OCI-LY3 (cell line): ENCODE results near the gene ATP1A4.

Experiments used
- H2AFZ ChIP-seq: fragments of 200-600, 300-600 bp; shearing (Covaris generic); 2 replicates; pipeline ENCODE4 v1.6.0; 2014; ENCODE audit warnings: antibody characterized with exemption, low read depth, low read length
- H3K27ac ChIP-seq: fragments of 200-600, 300-600 bp; sonication (generic); 2 replicates; pipeline ENCODE4 v1.5.1; 2014; ENCODE audit warnings: mild to moderate bottlenecking, low read length, moderate library complexity, mixed read lengths
- H3K27me3 ChIP-seq: fragments of 200-600, 300-600 bp; sonication (generic); 2 replicates; pipeline ENCODE4 v1.6.1; 2014; ENCODE audit warnings: low read depth, low read length, mixed read lengths
- H3K36me3 ChIP-seq: fragments of 200-600, 300-600 bp; sonication (generic); replicated peaks from 2 replicates; pipeline ENCODE3; 2014; ENCODE audit warnings: low read depth, low read length, mixed read lengths
- H3K4me1 ChIP-seq: fragments of 300-600, 200-600 bp; sonication (generic); 2 replicates; pipeline ENCODE4 v1.6.1; 2014; ENCODE audit warnings: low read length, mixed read lengths
- H3K4me2 ChIP-seq: fragments of 200-600, 300-600 bp; sonication (generic); 2 replicates; pipeline ENCODE4 v1.6.1; 2014; ENCODE audit warnings: low read length, mixed read lengths
- H3K4me3 ChIP-seq: fragments of 300-600, 200-600 bp; sonication (generic); 2 replicates; pipeline ENCODE4 v1.5.1; 2014; ENCODE audit warnings: antibody characterized with exemption, mild to moderate bottlenecking, low read length, moderate library complexity
- H3K79me2 ChIP-seq: fragments of 300-600, 200-600 bp; shearing (Covaris generic); 2 replicates; pipeline ENCODE4 v1.6.1; 2014; ENCODE audit warnings: mild to moderate bottlenecking, low read length, mixed read lengths
- H3K9ac ChIP-seq: fragments of 300-600, 200-600 bp; shearing (Covaris generic); 2 replicates; pipeline ENCODE4 v1.6.0; 2014; ENCODE audit warnings: mild to moderate bottlenecking, low read length, moderate library complexity
- H3K9me3 ChIP-seq: fragments of 200-600, 300-600 bp; shearing (Covaris generic); 2 replicates; pipeline ENCODE4 v1.6.1; 2014; ENCODE audit warnings: low read length, mixed read lengths; ENCODE audit not compliant: insufficient read depth
- H4K20me1 ChIP-seq: fragments of 200-600, 300-600 bp; sonication (generic); 2 replicates; pipeline ENCODE4 v1.6.1; 2016; ENCODE audit warnings: low read length, mixed read lengths; ENCODE audit not compliant: insufficient read depth
- EZH2phosphoT487 ChIP-seq: fragments of 200-600 bp; shearing (Covaris generic); IDR thresholded peaks from 2 replicates; pipeline ENCODE4 v1.6.1; 2018; ENCODE audit warnings: antibody characterized with exemption, mixed run types, low read depth
- TF ChIP-seq, protein P1 (sequence below): fragments of 200-600, 300-600 bp; sonication (generic); IDR thresholded peaks from 2 replicates; pipeline ENCODE4 v1.5.1; 2014; ENCODE audit warnings: antibody characterized with exemption, low read length, low read depth

The ATP1A4 gene

DNA sequence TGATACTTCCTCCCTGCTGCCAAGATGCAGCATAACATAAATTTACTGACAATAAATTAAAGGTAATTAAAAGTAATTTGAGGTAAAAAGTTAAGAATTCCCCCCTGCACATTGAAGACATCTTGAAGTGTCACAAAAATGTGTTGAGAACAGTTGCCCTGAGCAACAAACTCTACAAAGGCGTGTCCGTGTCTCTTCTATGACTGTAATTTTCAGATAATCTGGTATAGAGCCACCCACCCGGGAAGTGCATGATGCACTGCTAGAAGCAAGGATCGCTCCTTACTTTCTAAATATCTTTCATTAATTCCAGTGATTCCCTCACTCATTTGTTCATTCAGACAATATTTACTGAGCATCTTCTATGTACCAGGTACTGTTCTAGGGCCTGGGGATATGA lies 27.9 kb downstream of the ATP1A4 start:
- TF ChIP-seq, protein P1, sequence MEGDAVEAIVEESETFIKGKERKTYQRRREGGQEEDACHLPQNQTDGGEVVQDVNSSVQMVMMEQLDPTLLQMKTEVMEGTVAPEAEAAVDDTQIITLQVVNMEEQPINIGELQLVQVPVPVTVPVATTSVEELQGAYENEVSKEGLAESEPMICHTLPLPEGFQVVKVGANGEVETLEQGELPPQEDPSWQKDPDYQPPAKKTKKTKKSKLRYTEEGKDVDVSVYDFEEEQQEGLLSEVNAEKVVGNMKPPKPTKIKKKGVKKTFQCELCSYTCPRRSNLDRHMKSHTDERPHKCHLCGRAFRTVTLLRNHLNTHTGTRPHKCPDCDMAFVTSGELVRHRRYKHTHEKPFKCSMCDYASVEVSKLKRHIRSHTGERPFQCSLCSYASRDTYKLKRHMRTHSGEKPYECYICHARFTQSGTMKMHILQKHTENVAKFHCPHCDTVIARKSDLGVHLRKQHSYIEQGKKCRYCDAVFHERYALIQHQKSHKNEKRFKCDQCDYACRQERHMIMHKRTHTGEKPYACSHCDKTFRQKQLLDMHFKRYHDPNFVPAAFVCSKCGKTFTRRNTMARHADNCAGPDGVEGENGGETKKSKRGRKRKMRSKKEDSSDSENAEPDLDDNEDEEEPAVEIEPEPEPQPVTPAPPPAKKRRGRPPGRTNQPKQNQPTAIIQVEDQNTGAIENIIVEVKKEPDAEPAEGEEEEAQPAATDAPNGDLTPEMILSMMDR: no peak
- H3K4me1 ChIP-seq: peaks cover 11% of the 10 kb centered on the region; the same call in 1 of the 2 replicates
- H3K36me3 ChIP-seq: no peaks in the 10 kb centered on the region
- H3K4me2 ChIP-seq: no peak overlapping the region
- no peaks in the 10 kb centered on the region for H3K79me2 ChIP-seq
- H3K9me3 ChIP-seq: no peaks in the 10 kb centered on the region
- no peaks in the 10 kb centered on the region for H4K20me1 ChIP-seq
- peaks cover 35% of the 10 kb centered on the region for H3K27me3 ChIP-seq
- H3K27ac ChIP-seq: no peak overlapping the region
- no peak overlapping the region for H2AFZ ChIP-seq
- H3K4me3 ChIP-seq: no peak overlapping the region
- no peak overlapping the region for H3K9ac ChIP-seq

DNA sequence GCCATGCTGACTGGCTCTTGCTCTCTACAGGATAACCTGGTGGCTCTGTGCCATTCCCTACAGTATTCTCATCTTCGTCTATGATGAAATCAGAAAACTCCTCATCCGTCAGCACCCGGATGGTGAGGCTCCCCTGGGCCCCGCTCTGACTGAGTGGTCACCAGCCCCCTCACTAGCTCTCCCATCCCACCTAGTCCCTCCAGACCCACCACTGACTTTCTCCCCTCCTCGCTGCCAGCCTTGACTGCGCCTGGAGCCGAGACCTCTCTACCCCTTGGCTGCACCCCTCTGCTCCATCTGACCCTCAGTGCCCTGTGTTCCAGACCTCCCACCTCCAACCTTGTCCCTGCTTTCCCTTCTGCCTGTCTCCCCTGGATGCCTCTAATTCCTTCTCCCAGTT lies 34.8 kb downstream of the ATP1A4 start:
- H3K27ac ChIP-seq: no peak overlapping the region
- H3K4me3 ChIP-seq: no peak overlapping the region
- no peaks in the 10 kb centered on the region for H3K36me3 ChIP-seq
- peaks cover 13% of the 10 kb centered on the region for H3K4me1 ChIP-seq
- no peak for TF ChIP-seq EZH2phosphoT487
- TF ChIP-seq, protein P1: no peak
- no peak overlapping the region for H3K9ac ChIP-seq
- no peak overlapping the region for H3K4me2 ChIP-seq
- H3K27me3 ChIP-seq: peaks cover 27% of the 10 kb centered on the region
- H3K9me3 ChIP-seq: no peaks in the 10 kb centered on the region
- no peaks in the 10 kb centered on the region for H3K79me2 ChIP-seq
- no peaks in the 10 kb centered on the region for H4K20me1 ChIP-seq
- H2AFZ ChIP-seq: no peak overlapping the region

DNA sequence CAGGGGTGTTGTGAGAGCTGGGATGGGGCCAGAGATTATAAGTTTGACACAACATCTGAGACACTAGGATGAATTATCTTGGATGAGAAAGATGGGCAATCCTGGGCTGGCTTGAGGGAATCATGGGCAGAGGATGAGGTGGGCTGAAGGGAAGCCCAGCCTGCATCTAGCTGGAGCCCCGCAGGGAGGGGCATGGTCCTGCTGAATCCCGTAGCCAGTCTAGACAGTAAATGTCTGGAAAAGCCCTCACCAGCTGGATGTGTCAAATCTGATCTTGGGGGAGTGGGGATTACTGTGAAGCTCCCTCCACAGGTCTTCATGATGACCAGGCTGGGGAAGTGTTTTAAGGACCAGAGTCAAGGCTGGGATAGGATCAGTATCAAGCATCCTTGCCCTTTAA lies 35.3 kb downstream of the ATP1A4 start:
- Histone ChIP-seq H3K9ac (no peak overlapping the region), H2AFZ (no peak overlapping the region)
- no peak for TF ChIP-seq EZH2phosphoT487

DNA sequence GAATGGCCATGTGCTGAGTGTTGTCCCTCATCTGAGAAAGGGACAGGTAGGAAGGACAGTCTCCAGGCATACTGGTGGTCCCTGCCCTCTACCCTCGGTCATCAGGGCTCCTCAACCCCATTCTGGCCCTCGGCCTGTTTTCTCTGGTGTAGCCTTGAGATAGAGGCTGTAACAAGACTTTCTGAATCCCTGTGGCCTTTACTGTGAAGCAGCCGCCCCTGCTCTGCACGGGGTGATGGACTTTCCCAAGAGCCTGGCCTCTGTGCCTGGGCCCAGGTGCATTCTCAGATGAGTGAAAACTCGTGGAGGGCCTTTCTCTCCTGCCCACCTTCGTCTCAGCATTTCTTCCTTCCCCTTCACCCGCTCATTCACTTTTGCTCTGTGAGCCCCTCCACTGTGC lies 36.0 kb downstream of the ATP1A4 start:
- Histone ChIP-seq H3K4me1 (peaks cover 13% of the 10 kb centered on the region), H3K36me3 (no peaks in the 10 kb centered on the region), H3K9me3 (no peaks in the 10 kb centered on the region), H3K27me3 (peaks cover 16% of the 10 kb centered on the region), H3K27ac (no peak overlapping the region), H3K4me2 (no peak overlapping the region), H3K79me2 (no peaks in the 10 kb centered on the region), H4K20me1 (no peaks in the 10 kb centered on the region), H3K4me3 (no peak overlapping the region), H2AFZ (no peak overlapping the region), H3K9ac (no peak overlapping the region)
- TF ChIP-seq EZH2phosphoT487: no peak
- TF ChIP-seq, protein P1: no peak

More for the DNA sequence above, 35.3 kb downstream of the ATP1A4 start:
- Histone ChIP-seq H3K9me3 (no peaks in the 10 kb centered on the region), H3K4me2 (no peak overlapping the region), H3K27ac (no peak overlapping the region), H3K36me3 (no peaks in the 10 kb centered on the region), H3K79me2 (no peaks in the 10 kb centered on the region), H3K4me3 (no peak overlapping the region), H3K27me3 (peaks cover 22% of the 10 kb centered on the region), H3K4me1 (peaks cover 13% of the 10 kb centered on the region), H4K20me1 (no peaks in the 10 kb centered on the region)

DNA sequence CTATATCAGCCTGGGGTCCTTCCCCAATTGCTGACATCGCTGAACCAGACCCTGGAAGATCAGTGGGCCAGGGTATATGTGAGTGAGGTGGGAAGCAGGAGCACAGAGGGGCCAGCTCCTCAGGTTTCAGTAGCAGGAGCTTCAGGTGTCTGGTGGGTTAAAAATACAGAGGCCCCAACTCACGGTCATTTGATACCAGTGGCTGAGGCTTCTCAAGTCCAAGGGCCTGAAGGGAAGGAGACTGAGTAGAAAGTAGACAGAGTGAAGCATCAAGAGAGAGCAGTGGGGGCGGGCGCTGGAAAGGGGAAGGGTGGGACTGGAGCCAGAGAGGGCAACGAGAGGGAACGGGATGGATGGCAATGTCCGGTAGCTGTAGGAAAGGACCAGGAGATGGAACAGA lies 36.9 kb downstream of the ATP1A4 start:
- no peak overlapping the region for H3K27ac ChIP-seq

More for the DNA sequence above, 36.9 kb downstream of the ATP1A4 start:
- H3K36me3 ChIP-seq: no peaks in the 10 kb centered on the region
- H2AFZ ChIP-seq: no peak overlapping the region
- no peak overlapping the region for H3K9ac ChIP-seq
- H3K4me1 ChIP-seq: peaks cover 20% of the 10 kb centered on the region
- TF ChIP-seq EZH2phosphoT487: no peak
- TF ChIP-seq, protein P1: no peak
- no peaks in the 10 kb centered on the region for H3K79me2 ChIP-seq
- H3K4me2 ChIP-seq: no peak overlapping the region
- no peaks in the 10 kb centered on the region for H3K9me3 ChIP-seq
- peaks cover 14% of the 10 kb centered on the region; the same call in 1 of the 2 replicates for H3K27me3 ChIP-seq
- H4K20me1 ChIP-seq: no peaks in the 10 kb centered on the region
- H3K4me3 ChIP-seq: no peak overlapping the region
